Loucy (cell line): Measurements from ENCODE around the gene FBXL3.

Experiments
- CTCF ChIP-seq: fragments of 200-600 bp; sonication (generic); conservative IDR thresholded peaks from 2 replicates; pipeline ENCODE4 v1.5.1; 2014; ENCODE audit warnings: mild to moderate bottlenecking, antibody characterized with exemption, low read length
- EZH2phosphoT487 ChIP-seq: fragments of 200-600 bp; IDR thresholded peaks from 2 replicates; pipeline ENCODE4 v1.6.1; 2018; ENCODE audit warnings: antibody characterized with exemption, mild to moderate bottlenecking, moderate library complexity, borderline replicate concordance

DNA sequence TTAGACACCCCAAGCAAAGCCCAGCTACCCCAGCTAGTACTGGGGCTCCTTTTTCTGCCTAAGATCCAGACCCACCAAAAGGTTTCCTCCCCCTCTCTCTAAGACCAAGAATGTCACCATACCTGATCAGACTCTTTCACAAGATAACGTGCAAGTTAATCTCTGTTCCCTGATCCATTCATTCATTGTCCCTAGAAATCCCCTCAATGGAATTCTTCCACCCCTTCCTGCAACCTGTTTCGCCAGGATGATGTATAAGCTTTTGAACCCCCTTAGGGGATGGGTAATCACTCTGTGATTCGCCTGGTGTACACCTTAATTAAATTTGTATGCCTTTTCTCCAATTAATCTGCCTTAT lies 52.4 kb downstream of the FBXL3 start:
- TF ChIP-seq CTCF, result no peak
- no peak for TF ChIP-seq EZH2phosphoT487
